HepG2 (cell line): Measurements from ENCODE around the gene PEX11B. TPM values are rescaled to one million over a fixed set of nuclear protein-coding genes. Genes with fewer than 3 reads are reported as not detected.

Experiments
- BRCA1 ChIP-seq: sonication (generic); formaldehyde crosslinking; IDR thresholded peaks from 2 replicates; pipeline ENCODE4 v1.4.0; 2020; ENCODE audit warnings: missing genetic modification reagents
- FLYWCH1 ChIP-seq: sonication (generic); formaldehyde crosslinking; IDR thresholded peaks from 2 replicates; pipeline ENCODE4 v1.8.1; 2023; ENCODE audit warnings: mild to moderate bottlenecking, missing genetic modification reagents
- MIXL1 ChIP-seq: IDR thresholded peaks from 2 replicates; pipeline ENCODE4 v1.6.1; 2016
- NFYC ChIP-seq: IDR thresholded peaks from 2 replicates; pipeline ENCODE4 v1.6.1; 2016; ENCODE audit warnings: missing genetic modification reagents, missing compliant biosample characterization
- PHF21A ChIP-seq: sonication (generic); formaldehyde crosslinking; IDR thresholded peaks from 2 replicates; pipeline ENCODE4 v1.5.0; 2020; ENCODE audit warnings: mild to moderate bottlenecking, missing genetic modification reagents
- TBX3 ChIP-seq: fragments of 450-650 bp; IDR thresholded peaks from 2 replicates; pipeline ENCODE4 v1.6.1; 2017; ENCODE audit warnings: antibody characterized with exemption, mild to moderate bottlenecking, inconsistent platforms, borderline replicate concordance
- ZNF232 ChIP-seq: sonication (generic); formaldehyde crosslinking; IDR thresholded peaks from 2 replicates; pipeline ENCODE4 v1.4.0; 2020; ENCODE audit warnings: missing genetic modification reagents, borderline replicate concordance
- ZNF292 ChIP-seq: sonication (generic); formaldehyde crosslinking; IDR thresholded peaks from 2 replicates; pipeline ENCODE4 v1.8.1; 2022; ENCODE audit warnings: mild to moderate bottlenecking, low read depth, missing genetic modification reagents, borderline replicate concordance
- ZNF430 ChIP-seq: sonication (generic); formaldehyde crosslinking; IDR thresholded peaks from 2 replicates; pipeline ENCODE4 v1.9.0; 2021; ENCODE audit warnings: mild to moderate bottlenecking, missing genetic modification reagents
- polyA plus RNA-seq, 8 experiments: library from polyadenylated mRNA; depleted of rRNA in 3 of 8; stranded (reverse) in 7 of 8; unstranded in 1 of 8; fragments of >200 nt; fragmentation: Illumina TruSeq in 4 of 8; extraction: Trizol in 4 of 8; gene quantifications; 2 replicates each; pipeline versions ENCODE4 v1.2.1 to v1.2.3, GENCODE V29; 2011 to 2016; ENCODE audit warnings: low read depth in 4 of 8, missing spikeins in 1 of 8, mixed read lengths in 1 of 8; ENCODE audit not compliant: insufficient read depth in 1 of 8
- total RNA-seq, 5 experiments: library from RNA; depleted of rRNA; stranded (reverse); fragments of >200 nt; fragmentation: Illumina TruSeq; extraction: Trizol; gene quantifications; 2 replicates each; pipeline ENCODE4 v1.2.3, GENCODE V29; 2016; ENCODE audit warnings: low read depth in 1 of 5
- TF ChIP-seq, protein P1 (sequence below): sonication (generic); formaldehyde crosslinking; IDR thresholded peaks from 2 replicates; pipeline ENCODE4 v1.9.0; 2021; ENCODE audit warnings: mild to moderate bottlenecking, missing genetic modification reagents
- TF ChIP-seq, protein P2 (sequence below): sonication (generic); formaldehyde crosslinking; IDR thresholded peaks from 2 replicates; pipeline ENCODE4 v1.8.0; 2022; ENCODE audit warnings: missing genetic modification reagents, mild to moderate bottlenecking, inconsistent platforms, borderline replicate concordance
- TF ChIP-seq, protein P3 (sequence below): sonication (generic); formaldehyde crosslinking; IDR thresholded peaks from 2 replicates; pipeline ENCODE4 v1.4.0; 2020; ENCODE audit warnings: missing genetic modification reagents
- TF ChIP-seq, protein P4 (sequence below): sonication (generic); formaldehyde crosslinking; IDR thresholded peaks from 2 replicates; pipeline ENCODE4 v1.5.1; 2020; ENCODE audit warnings: mild to moderate bottlenecking, missing genetic modification reagents, borderline replicate concordance

Gene PEX11B
- total and polyA plus RNA-seq, 2 of the 13 experiments (the other 11 are each of a cell fraction or from before 2014, with no cell fraction given) = 21.6 to 48.4 TPM

DNA sequence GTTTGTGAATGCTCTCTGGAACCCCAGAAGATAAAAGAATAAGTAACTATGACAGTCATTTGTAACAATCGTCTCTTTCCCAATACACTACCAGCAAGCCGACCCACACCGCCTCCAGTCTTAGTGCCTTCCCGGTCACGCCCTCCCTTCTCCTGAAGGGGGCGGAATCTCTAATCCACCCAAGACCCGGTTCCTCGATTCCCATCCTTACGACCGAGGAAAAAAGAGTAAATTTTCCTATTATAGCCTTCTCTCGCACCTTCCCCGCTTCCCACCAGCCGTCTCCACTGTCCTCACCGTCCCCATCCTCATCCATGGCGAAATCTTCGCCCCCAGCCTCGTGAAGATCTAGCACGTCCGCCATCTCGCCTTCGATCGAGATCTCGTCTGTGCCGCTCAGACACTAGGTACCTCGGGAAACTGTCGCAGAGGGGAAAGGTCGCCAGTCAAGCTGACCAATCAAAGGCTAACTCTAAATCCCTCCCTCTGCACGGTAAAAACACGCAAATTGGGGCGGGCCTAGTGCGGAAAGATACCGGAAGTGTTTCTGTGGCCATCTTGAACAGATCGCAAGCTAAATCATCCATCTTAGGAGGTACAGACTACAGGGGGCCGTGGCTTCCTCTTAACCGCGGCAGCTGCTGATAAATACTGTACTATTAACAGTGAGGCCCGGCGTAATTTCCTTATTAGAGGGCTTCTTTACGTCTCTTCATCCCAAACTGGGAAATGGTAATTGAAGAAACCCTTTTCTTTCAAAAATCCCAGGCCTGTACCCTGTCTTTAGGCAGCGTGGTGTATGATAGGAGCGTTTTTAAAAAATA lies 8.8 kb upstream of the PEX11B start, which contains the start of gene RBM8A (continued):
- TF ChIP-seq, protein P1, sequence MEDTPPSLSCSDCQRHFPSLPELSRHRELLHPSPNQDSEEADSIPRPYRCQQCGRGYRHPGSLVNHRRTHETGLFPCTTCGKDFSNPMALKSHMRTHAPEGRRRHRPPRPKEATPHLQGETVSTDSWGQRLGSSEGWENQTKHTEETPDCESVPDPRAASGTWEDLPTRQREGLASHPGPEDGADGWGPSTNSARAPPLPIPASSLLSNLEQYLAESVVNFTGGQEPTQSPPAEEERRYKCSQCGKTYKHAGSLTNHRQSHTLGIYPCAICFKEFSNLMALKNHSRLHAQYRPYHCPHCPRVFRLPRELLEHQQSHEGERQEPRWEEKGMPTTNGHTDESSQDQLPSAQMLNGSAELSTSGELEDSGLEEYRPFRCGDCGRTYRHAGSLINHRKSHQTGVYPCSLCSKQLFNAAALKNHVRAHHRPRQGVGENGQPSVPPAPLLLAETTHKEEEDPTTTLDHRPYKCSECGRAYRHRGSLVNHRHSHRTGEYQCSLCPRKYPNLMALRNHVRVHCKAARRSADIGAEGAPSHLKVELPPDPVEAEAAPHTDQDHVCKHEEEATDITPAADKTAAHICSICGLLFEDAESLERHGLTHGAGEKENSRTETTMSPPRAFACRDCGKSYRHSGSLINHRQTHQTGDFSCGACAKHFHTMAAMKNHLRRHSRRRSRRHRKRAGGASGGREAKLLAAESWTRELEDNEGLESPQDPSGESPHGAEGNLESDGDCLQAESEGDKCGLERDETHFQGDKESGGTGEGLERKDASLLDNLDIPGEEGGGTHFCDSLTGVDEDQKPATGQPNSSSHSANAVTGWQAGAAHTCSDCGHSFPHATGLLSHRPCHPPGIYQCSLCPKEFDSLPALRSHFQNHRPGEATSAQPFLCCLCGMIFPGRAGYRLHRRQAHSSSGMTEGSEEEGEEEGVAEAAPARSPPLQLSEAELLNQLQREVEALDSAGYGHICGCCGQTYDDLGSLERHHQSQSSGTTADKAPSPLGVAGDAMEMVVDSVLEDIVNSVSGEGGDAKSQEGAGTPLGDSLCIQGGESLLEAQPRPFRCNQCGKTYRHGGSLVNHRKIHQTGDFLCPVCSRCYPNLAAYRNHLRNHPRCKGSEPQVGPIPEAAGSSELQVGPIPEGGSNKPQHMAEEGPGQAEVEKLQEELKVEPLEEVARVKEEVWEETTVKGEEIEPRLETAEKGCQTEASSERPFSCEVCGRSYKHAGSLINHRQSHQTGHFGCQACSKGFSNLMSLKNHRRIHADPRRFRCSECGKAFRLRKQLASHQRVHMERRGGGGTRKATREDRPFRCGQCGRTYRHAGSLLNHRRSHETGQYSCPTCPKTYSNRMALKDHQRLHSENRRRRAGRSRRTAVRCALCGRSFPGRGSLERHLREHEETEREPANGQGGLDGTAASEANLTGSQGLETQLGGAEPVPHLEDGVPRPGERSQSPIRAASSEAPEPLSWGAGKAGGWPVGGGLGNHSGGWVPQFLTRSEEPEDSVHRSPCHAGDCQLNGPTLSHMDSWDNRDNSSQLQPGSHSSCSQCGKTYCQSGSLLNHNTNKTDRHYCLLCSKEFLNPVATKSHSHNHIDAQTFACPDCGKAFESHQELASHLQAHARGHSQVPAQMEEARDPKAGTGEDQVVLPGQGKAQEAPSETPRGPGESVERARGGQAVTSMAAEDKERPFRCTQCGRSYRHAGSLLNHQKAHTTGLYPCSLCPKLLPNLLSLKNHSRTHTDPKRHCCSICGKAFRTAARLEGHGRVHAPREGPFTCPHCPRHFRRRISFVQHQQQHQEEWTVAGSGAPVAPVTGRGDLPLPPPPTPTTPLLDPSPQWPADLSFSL (CRISPR knock-in tag) = no peak
- TF ChIP-seq BRCA1 (CRISPR knock-in tag) = no peak
- peak; percentile 68; the same call in 1 of the 2 replicates for TF ChIP-seq ZNF430 (CRISPR knock-in tag)
- TF ChIP-seq PHF21A (CRISPR knock-in tag) = peak; percentile 58; the same call in 1 of the 2 replicates
- no peak for TF ChIP-seq ZNF232 (CRISPR knock-in tag)
- TF ChIP-seq, protein P2, sequence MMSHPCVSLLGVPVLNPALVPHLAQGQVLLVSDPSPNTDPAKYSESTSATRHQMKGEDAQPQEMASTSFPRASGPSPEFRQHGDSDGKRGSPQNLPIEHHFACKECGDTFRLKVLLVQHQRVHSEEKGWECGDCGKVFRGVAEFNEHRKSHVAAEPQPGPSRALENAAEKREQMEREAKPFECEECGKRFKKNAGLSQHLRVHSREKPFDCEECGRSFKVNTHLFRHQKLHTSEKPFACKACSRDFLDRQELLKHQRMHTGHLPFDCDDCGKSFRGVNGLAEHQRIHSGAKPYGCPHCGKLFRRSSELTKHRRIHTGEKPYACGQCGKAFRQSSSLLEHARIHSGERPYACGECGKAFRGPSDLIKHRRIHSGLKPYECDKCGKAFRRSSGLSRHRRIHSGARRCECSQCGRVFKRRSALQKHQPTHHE (CRISPR knock-in tag) = no peak
- TF ChIP-seq MIXL1 (CRISPR knock-in tag) = peak; percentile 62; the same call in 1 of the 2 replicates
- peak; percentile 42; the same call in 1 of the 2 replicates for TF ChIP-seq TBX3
- TF ChIP-seq FLYWCH1 (CRISPR knock-in tag) = no peak
- TF ChIP-seq, protein P3, sequence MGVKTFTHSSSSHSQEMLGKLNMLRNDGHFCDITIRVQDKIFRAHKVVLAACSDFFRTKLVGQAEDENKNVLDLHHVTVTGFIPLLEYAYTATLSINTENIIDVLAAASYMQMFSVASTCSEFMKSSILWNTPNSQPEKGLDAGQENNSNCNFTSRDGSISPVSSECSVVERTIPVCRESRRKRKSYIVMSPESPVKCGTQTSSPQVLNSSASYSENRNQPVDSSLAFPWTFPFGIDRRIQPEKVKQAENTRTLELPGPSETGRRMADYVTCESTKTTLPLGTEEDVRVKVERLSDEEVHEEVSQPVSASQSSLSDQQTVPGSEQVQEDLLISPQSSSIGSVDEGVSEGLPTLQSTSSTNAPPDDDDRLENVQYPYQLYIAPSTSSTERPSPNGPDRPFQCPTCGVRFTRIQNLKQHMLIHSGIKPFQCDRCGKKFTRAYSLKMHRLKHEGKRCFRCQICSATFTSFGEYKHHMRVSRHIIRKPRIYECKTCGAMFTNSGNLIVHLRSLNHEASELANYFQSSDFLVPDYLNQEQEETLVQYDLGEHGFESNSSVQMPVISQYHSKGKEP (CRISPR knock-in tag) = no peak
- no peak; the same call in 1 of the 2 replicates for TF ChIP-seq ZNF292
- TF ChIP-seq NFYC = peak; percentile 92
- TF ChIP-seq, protein P4, sequence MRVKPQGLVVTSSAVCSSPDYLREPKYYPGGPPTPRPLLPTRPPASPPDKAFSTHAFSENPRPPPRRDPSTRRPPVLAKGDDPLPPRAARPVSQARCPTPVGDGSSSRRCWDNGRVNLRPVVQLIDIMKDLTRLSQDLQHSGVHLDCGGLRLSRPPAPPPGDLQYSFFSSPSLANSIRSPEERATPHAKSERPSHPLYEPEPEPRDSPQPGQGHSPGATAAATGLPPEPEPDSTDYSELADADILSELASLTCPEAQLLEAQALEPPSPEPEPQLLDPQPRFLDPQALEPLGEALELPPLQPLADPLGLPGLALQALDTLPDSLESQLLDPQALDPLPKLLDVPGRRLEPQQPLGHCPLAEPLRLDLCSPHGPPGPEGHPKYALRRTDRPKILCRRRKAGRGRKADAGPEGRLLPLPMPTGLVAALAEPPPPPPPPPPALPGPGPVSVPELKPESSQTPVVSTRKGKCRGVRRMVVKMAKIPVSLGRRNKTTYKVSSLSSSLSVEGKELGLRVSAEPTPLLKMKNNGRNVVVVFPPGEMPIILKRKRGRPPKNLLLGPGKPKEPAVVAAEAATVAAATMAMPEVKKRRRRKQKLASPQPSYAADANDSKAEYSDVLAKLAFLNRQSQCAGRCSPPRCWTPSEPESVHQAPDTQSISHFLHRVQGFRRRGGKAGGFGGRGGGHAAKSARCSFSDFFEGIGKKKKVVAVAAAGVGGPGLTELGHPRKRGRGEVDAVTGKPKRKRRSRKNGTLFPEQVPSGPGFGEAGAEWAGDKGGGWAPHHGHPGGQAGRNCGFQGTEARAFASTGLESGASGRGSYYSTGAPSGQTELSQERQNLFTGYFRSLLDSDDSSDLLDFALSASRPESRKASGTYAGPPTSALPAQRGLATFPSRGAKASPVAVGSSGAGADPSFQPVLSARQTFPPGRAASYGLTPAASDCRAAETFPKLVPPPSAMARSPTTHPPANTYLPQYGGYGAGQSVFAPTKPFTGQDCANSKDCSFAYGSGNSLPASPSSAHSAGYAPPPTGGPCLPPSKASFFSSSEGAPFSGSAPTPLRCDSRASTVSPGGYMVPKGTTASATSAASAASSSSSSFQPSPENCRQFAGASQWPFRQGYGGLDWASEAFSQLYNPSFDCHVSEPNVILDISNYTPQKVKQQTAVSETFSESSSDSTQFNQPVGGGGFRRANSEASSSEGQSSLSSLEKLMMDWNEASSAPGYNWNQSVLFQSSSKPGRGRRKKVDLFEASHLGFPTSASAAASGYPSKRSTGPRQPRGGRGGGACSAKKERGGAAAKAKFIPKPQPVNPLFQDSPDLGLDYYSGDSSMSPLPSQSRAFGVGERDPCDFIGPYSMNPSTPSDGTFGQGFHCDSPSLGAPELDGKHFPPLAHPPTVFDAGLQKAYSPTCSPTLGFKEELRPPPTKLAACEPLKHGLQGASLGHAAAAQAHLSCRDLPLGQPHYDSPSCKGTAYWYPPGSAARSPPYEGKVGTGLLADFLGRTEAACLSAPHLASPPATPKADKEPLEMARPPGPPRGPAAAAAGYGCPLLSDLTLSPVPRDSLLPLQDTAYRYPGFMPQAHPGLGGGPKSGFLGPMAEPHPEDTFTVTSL = no peak
